Middle frontal gyrus (tissue), 1 donor: ENCODE measurements around the gene VWA8.
"Not testable (repeated sequence)": the region's sequence is repeated elsewhere in the genome, so short reads cannot be mapped to it uniquely, and the experiment has no call there.

Experiments
- DNase-seq: peaks from one replicate; pipeline ENCODE4 v3.0.0-alpha.2; 2015; ENCODE audit warnings: low spot score; ENCODE audit errors: extremely low spot score

Gene VWA8

GRCh38 chr13:41803445-41803735 is 157.5 kb downstream of the VWA8 start:
- not testable (repeated sequence) for DNase-seq

- DNase-seq, result no peak
Measured at GRCh38 chr13:41802684-41803444, 158.0 kb downstream of the VWA8 start.

- no peak for DNase-seq
Measured at GRCh38 chr13:41802043-41802683, 158.7 kb downstream of the VWA8 start.

- DNase-seq, result no peak
Measured at GRCh38 chr13:41791056-41791455, 169.9 kb downstream of the VWA8 start.

GRCh38 chr13:41788552-41788951 is 172.4 kb downstream of the VWA8 start:
- no peak for DNase-seq

- DNase-seq, result no peak
Measured at GRCh38 chr13:41785402-41786172, 175.3 kb downstream of the VWA8 start.

GRCh38 chr13:41782086-41782485 is 178.8 kb downstream of the VWA8 start:
- DNase-seq, result no peak

- DNase-seq, result no peak
Measured at GRCh38 chr13:41780715-41781706, 179.9 kb downstream of the VWA8 start.

- no peak for DNase-seq
Measured at GRCh38 chr13:41775251-41775650, 185.7 kb downstream of the VWA8 start.

GRCh38 chr13:41774605-41775218 is 186.2 kb downstream of the VWA8 start:
- no peak for DNase-seq

- no peak for DNase-seq
Measured at GRCh38 chr13:41767801-41768200, 193.1 kb downstream of the VWA8 start.

GRCh38 chr13:41766439-41766838 is 194.5 kb downstream of the VWA8 start:
- DNase-seq, result no peak

- DNase-seq, result no peak
Measured at GRCh38 chr13:41765813-41766212, 195.1 kb downstream of the VWA8 start.

GRCh38 chr13:41765020-41765419 is 195.9 kb downstream of the VWA8 start:
- no peak for DNase-seq

GRCh38 chr13:41764558-41764957 is 196.4 kb downstream of the VWA8 start:
- no peak for DNase-seq

- DNase-seq, result no peak
Measured at GRCh38 chr13:41763782-41764181, 197.1 kb downstream of the VWA8 start.

GRCh38 chr13:41762796-41763195 is 198.1 kb downstream of the VWA8 start:
- DNase-seq, result no peak

- no peak for DNase-seq
Measured at GRCh38 chr13:41756198-41756880, 204.6 kb downstream of the VWA8 start.

GRCh38 chr13:41751734-41752445 is 209.0 kb downstream of the VWA8 start:
- no peak for DNase-seq

- DNase-seq, result no peak
Measured at GRCh38 chr13:41751277-41751676, 209.6 kb downstream of the VWA8 start.
